Measurements from ENCODE around the gene PLEKHA4. TPM values are rescaled to one million over a fixed set of nuclear protein-coding genes. Genes with fewer than 3 reads are reported as not detected.

The PLEKHA4 gene
- total and polyA plus RNA-seq, 9 donors = 18.3 to 96.5 (median 51.5) TPM

- peak in 1 of 5 donors; percentile 55 for DNase-seq
- intact Hi-C loops (cut with DNase I) = no loop called here
- peak overlapping the region; percentile 74 to 90 for H3K27ac ChIP-seq
- peaks cover 12% of the 10 kb centered on the region for H3K4me1 ChIP-seq (ENCODE audit: insufficient read depth)
- no peaks in the 10 kb centered on the region for H3K27me3 ChIP-seq
- no peak for TF ChIP-seq EP300 (IDR thresholded peaks at IDR 0.05)
- TF ChIP-seq CTCF (IDR thresholded peaks at IDR 0.05) = no peak
- TF ChIP-seq POLR2A (IDR thresholded peaks at IDR 0.05) = no peak
- peak overlapping the region; percentile 35 for H3K4me3 ChIP-seq
- H3K9me3 ChIP-seq = no peaks in the 10 kb centered on the region
- no peaks in the 10 kb centered on the region for H3K36me3 ChIP-seq
- WGBS, 3 donors = 11 to 18% (median 12%) methylated on average over 14 of the region's 14 CpGs
Measured at GRCh38 chr19:48867123-48867745, 1.2 kb downstream of the PLEKHA4 start.

GRCh38 chr19:48866692-48867091 is 1.7 kb downstream of the PLEKHA4 start:
- TF ChIP-seq EP300 (IDR thresholded peaks at IDR 0.05) = no peak
- no peak for TF ChIP-seq POLR2A (IDR thresholded peaks at IDR 0.05)
- no peak for TF ChIP-seq CTCF (IDR thresholded peaks at IDR 0.05)
- peak overlapping the region in 1 of 2 donors; percentile 90 for H3K27ac ChIP-seq

GRCh38 chr19:48862827-48863226 is 5.6 kb downstream of the PLEKHA4 start:
- DNase-seq = no peak
- 76 to 81% (median 81%) methylated on average over 7 of the region's 7 CpGs for WGBS, 3 donors
- H3K4me3 ChIP-seq = no peak overlapping the region
- no peak overlapping the region for H3K27ac ChIP-seq
- H3K9me3 ChIP-seq = no peaks in the 10 kb centered on the region
- intact Hi-C loops (cut with DNase I) = no loop called here
- peaks cover 7% of the 10 kb centered on the region for H3K4me1 ChIP-seq (ENCODE audit: insufficient read depth)
- TF ChIP-seq POLR2A (IDR thresholded peaks at IDR 0.05) = no peak
- no peak for TF ChIP-seq EP300 (IDR thresholded peaks at IDR 0.05)
- TF ChIP-seq CTCF (IDR thresholded peaks at IDR 0.05) = no peak
- H3K27me3 ChIP-seq = no peaks in the 10 kb centered on the region
- no peaks in the 10 kb centered on the region for H3K36me3 ChIP-seq

More at GRCh38 chr19:48866692-48867091, 1.7 kb downstream of the PLEKHA4 start:
- WGBS, 3 donors = 54 to 61% (median 58%) methylated on average over 6 of the region's 6 CpGs
- Histone ChIP-seq H3K4me1 (ENCODE audit: insufficient read depth) (peaks cover 12% of the 10 kb centered on the region), H3K27me3 (no peaks in the 10 kb centered on the region), H3K9me3 (no peaks in the 10 kb centered on the region), H3K36me3 (no peaks in the 10 kb centered on the region), H3K4me3 (no peak overlapping the region)
- no peak for DNase-seq
- intact Hi-C loops (cut with DNase I) = no loop called here

GRCh38 chr19:48861313-48861712 is 7.1 kb downstream of the PLEKHA4 start:
- H3K9me3 ChIP-seq = no peaks in the 10 kb centered on the region
- H3K27me3 ChIP-seq = no peaks in the 10 kb centered on the region
- DNase-seq = no peak
- WGBS, 3 donors = 80 to 88% (median 83%) methylated on average over 18 of the region's 18 CpGs
- H3K36me3 ChIP-seq = no peaks in the 10 kb centered on the region
- TF ChIP-seq CTCF (IDR thresholded peaks at IDR 0.05) (no peak), EP300 (IDR thresholded peaks at IDR 0.05) (no peak), POLR2A (IDR thresholded peaks at IDR 0.05) (no peak)
- intact Hi-C loops (cut with DNase I) = no loop called here
- H3K27ac ChIP-seq = no peak overlapping the region
- no peaks in the 10 kb centered on the region for H3K4me1 ChIP-seq (ENCODE audit: insufficient read depth)
- H3K4me3 ChIP-seq = no peak overlapping the region

Data from ovary (tissue), 9 donors.